HepG2 (cell line): Measurements from ENCODE around the gene DLG2. TPM values are rescaled to one million over a fixed set of nuclear protein-coding genes. Genes with fewer than 3 reads are reported as not detected.

Source experiments
- BORCS8-MEF2B ChIP-seq: sonication (generic); formaldehyde crosslinking; IDR thresholded peaks from 2 replicates; pipeline ENCODE4 v1.8.0; 2022; ENCODE audit warnings: mild to moderate bottlenecking, missing genetic modification reagents
- CBX2 ChIP-seq, 2 experiments: fragments of 200-600 bp in 1 of 2; sonication (generic); formaldehyde crosslinking in 1 of 2; IDR thresholded peaks; 2 replicates each; pipeline versions ENCODE4 v1.7.0 to v1.8.1; 2018 to 2022; ENCODE audit warnings: low read depth in 2 of 2, low read length in 1 of 2, mild to moderate bottlenecking in 1 of 2, missing genetic modification reagents in 1 of 2
- CBX5 ChIP-seq: sonication (generic); formaldehyde crosslinking; IDR thresholded peaks from 2 replicates; pipeline ENCODE4 v1.4.0; 2020; ENCODE audit warnings: missing genetic modification reagents, borderline replicate concordance
- KDM4B ChIP-seq: sonication (generic); formaldehyde crosslinking; IDR thresholded peaks from 2 replicates; pipeline ENCODE4 v1.4.0; 2020; ENCODE audit warnings: missing genetic modification reagents
- KLF9 ChIP-seq: IDR thresholded peaks from 2 replicates; pipeline ENCODE4 v1.6.1; 2016; ENCODE audit warnings: low read depth
- MAF1 ChIP-seq: sonication (generic); formaldehyde crosslinking; IDR thresholded peaks from 2 replicates; pipeline ENCODE4 v1.5.0; 2020; ENCODE audit warnings: missing genetic modification reagents, borderline replicate concordance
- MAFF ChIP-seq: IDR thresholded peaks from 2 replicates; pipeline ENCODE4 v1.6.1; 2011; ENCODE audit warnings: low read depth, low read length, improper control_type of control experiment
- RBFOX2 ChIP-seq: fragments of 200-400 bp; formaldehyde crosslinking; IDR thresholded peaks from 2 replicates; pipeline ENCODE4 v1.6.1; 2017; ENCODE audit warnings: low read depth, mild to moderate bottlenecking, low read length
- REL ChIP-seq: sonication (generic); formaldehyde crosslinking; conservative IDR thresholded peaks from 2 replicates; pipeline ENCODE4 v1.8.0; 2022; ENCODE audit warnings: mild to moderate bottlenecking, missing genetic modification reagents, moderate library complexity
- SIN3A ChIP-seq: IDR thresholded peaks from 2 replicates; pipeline ENCODE4 v1.6.1; 2011; ENCODE audit warnings: low read depth, mild to moderate bottlenecking, control low read depth, low read length, borderline replicate concordance
- SP140L ChIP-seq: sonication (generic); formaldehyde crosslinking; IDR thresholded peaks from 2 replicates; pipeline ENCODE4 v1.4.0; 2020; ENCODE audit warnings: missing genetic modification reagents, borderline replicate concordance
- SRSF1 ChIP-seq: fragments of 200-400 bp; formaldehyde crosslinking; optimal IDR thresholded peaks from 2 replicates; pipeline ENCODE3; 2017; ENCODE audit warnings: mild to moderate bottlenecking, low read depth, low read length, moderate library complexity
- TRAFD1 ChIP-seq: sonication (generic); formaldehyde crosslinking; IDR thresholded peaks from 2 replicates; pipeline ENCODE4 v1.5.1; 2020; ENCODE audit warnings: missing genetic modification reagents, mild to moderate bottlenecking, borderline replicate concordance
- U2AF1 ChIP-seq: fragments of 200-400 bp; formaldehyde crosslinking; optimal IDR thresholded peaks from 2 replicates; pipeline ENCODE3; 2017; ENCODE audit warnings: mild to moderate bottlenecking, low read depth, low read length
- ZBTB37 ChIP-seq: sonication (generic); formaldehyde crosslinking; IDR thresholded peaks from 2 replicates; pipeline ENCODE4 v1.4.0; 2020; ENCODE audit warnings: mild to moderate bottlenecking, missing genetic modification reagents
- ZNF547 ChIP-seq: sonication (generic); formaldehyde crosslinking; IDR thresholded peaks from 2 replicates; pipeline ENCODE4 v1.5.1; 2020; ENCODE audit warnings: mild to moderate bottlenecking, missing genetic modification reagents
- ZNF614 ChIP-seq: IDR thresholded peaks from 2 replicates; pipeline ENCODE4 v1.6.1; 2018; ENCODE audit warnings: missing biosample characterization, missing genetic modification reagents, inconsistent platforms, borderline replicate concordance
- ZNF724P ChIP-seq: sonication (generic); formaldehyde crosslinking; IDR thresholded peaks from 2 replicates; pipeline ENCODE4 v1.8.0; 2022; ENCODE audit warnings: missing genetic modification reagents, borderline replicate concordance
- ZNF761 ChIP-seq: sonication (generic); formaldehyde crosslinking; conservative IDR thresholded peaks from 2 replicates; pipeline ENCODE4 v1.4.0; 2020; ENCODE audit warnings: mild to moderate bottlenecking, missing genetic modification reagents
- ZSCAN31 ChIP-seq: sonication (generic); formaldehyde crosslinking; IDR thresholded peaks from 2 replicates; pipeline ENCODE4 v1.5.0; 2020; ENCODE audit warnings: low read depth, mild to moderate bottlenecking, missing genetic modification reagents
- polyA plus RNA-seq, 8 experiments: library from polyadenylated mRNA; depleted of rRNA in 3 of 8; stranded (reverse) in 7 of 8; unstranded in 1 of 8; fragments of >200 nt; fragmentation: Illumina TruSeq in 4 of 8; extraction: Trizol in 4 of 8; gene quantifications; 2 replicates each; pipeline versions ENCODE4 v1.2.1 to v1.2.3, GENCODE V29; 2011 to 2016; ENCODE audit warnings: low read depth in 4 of 8, missing spikeins in 1 of 8, mixed read lengths in 1 of 8; ENCODE audit not compliant: insufficient read depth in 1 of 8
- total RNA-seq, 5 experiments: library from RNA; depleted of rRNA; stranded (reverse); fragments of >200 nt; fragmentation: Illumina TruSeq; extraction: Trizol; gene quantifications; 2 replicates each; pipeline ENCODE4 v1.2.3, GENCODE V29; 2016; ENCODE audit warnings: low read depth in 1 of 5
- TF ChIP-seq, protein P1 (sequence below): sonication (generic); formaldehyde crosslinking; IDR thresholded peaks from 2 replicates; pipeline ENCODE4 v1.8.0; 2022; ENCODE audit warnings: mild to moderate bottlenecking, missing genetic modification reagents, borderline replicate concordance
- TF ChIP-seq, protein P2 (sequence below): sonication (generic); formaldehyde crosslinking; IDR thresholded peaks from 2 replicates; pipeline ENCODE4 v1.4.0; 2020; ENCODE audit warnings: mild to moderate bottlenecking, missing genetic modification reagents
- TF ChIP-seq, protein P3 (sequence below): sonication (generic); formaldehyde crosslinking; IDR thresholded peaks from 2 replicates; pipeline ENCODE4 v1.4.0; 2020; ENCODE audit warnings: missing genetic modification reagents
- TF ChIP-seq, protein P4 (sequence below): sonication (generic); formaldehyde crosslinking; IDR thresholded peaks from 2 replicates; pipeline ENCODE4 v1.5.0; 2020; ENCODE audit warnings: missing genetic modification reagents

The DLG2 gene
- total and polyA plus RNA-seq, 2 of the 13 experiments (the other 11 are each of a cell fraction or from before 2014, with no cell fraction given): 0.46 to 1.0 TPM

DNA sequence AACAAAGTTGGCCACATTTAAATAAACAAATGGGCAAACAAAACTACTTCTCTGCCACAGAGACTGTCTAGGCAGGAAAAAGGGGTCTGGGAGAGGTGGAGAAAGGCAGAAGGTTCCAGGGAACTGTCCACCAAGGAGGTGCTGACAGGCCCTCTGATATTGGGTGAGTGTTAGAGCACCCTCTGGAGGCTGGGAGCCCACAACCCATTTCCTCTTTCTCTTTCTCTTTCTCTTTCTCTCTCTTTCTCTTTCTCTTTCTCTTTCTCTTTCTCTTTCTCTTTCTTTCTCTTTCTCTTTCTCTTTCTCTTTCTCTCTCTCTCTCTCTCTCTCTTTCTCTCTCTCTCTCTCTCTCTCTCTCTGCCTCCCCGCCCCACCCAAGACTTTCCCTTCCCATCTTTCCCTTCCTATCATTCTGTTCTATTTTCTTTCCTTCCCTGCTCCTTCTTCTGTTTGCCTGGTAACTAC lies 912.8 kb downstream of the DLG2 start (continued):
- no peak for TF ChIP-seq MAFF
- no peak for TF ChIP-seq U2AF1
- TF ChIP-seq CBX2 (IDR thresholded peaks at IDR 0.05; ENCODE audit: low read depth, low read length): no peak
- no peak for TF ChIP-seq CBX2 (CRISPR knock-in tag; IDR thresholded peaks at IDR 0.05; ENCODE audit: low read depth)
- TF ChIP-seq, protein P1, sequence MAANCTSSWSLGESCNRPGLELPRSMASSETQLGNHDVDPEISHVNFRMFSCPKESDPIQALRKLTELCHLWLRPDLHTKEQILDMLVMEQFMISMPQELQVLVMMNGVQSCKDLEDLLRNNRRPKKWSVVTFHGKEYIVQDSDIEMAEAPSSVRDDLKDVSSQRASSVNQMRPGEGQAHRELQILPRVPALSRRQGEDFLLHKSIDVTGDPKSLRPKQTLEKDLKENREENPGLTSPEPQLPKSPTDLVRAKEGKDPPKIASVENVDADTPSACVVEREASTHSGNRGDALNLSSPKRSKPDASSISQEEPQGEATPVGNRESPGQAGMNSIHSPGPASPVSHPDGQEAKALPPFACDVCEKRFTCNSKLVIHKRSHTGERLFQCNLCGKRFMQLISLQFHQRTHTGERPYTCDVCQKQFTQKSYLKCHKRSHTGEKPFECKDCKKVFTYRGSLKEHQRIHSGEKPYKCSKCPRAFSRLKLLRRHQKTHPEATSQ (CRISPR knock-in tag): no peak
- TF ChIP-seq SRSF1: no peak
- TF ChIP-seq ZNF761 (CRISPR knock-in tag): no peak
- TF ChIP-seq ZNF614 (CRISPR knock-in tag): no peak
- TF ChIP-seq SIN3A: no peak
- TF ChIP-seq MAF1 (CRISPR knock-in tag): no peak
- no peak for TF ChIP-seq KDM4B (CRISPR knock-in tag)
- no peak for TF ChIP-seq CBX5
- TF ChIP-seq KLF9: peak; percentile 57; the same call in 1 of the 2 replicates
- no peak for TF ChIP-seq ZSCAN31 (CRISPR knock-in tag)
- TF ChIP-seq, protein P2, sequence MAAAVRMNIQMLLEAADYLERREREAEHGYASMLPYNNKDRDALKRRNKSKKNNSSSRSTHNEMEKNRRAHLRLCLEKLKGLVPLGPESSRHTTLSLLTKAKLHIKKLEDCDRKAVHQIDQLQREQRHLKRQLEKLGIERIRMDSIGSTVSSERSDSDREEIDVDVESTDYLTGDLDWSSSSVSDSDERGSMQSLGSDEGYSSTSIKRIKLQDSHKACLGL (CRISPR knock-in tag): no peak
- no peak for TF ChIP-seq ZNF547 (CRISPR knock-in tag)
- peak; percentile 72; the same call in 1 of the 2 replicates for TF ChIP-seq SP140L
- no peak for TF ChIP-seq ZBTB37 (CRISPR knock-in tag)
- TF ChIP-seq BORCS8-MEF2B (CRISPR knock-in tag): no peak
- TF ChIP-seq, protein P3, sequence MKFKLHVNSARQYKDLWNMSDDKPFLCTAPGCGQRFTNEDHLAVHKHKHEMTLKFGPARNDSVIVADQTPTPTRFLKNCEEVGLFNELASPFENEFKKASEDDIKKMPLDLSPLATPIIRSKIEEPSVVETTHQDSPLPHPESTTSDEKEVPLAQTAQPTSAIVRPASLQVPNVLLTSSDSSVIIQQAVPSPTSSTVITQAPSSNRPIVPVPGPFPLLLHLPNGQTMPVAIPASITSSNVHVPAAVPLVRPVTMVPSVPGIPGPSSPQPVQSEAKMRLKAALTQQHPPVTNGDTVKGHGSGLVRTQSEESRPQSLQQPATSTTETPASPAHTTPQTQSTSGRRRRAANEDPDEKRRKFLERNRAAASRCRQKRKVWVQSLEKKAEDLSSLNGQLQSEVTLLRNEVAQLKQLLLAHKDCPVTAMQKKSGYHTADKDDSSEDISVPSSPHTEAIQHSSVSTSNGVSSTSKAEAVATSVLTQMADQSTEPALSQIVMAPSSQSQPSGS: 0 out of 2 replicates have a peak, but pooled peaks have one; percentile 38
- TF ChIP-seq, protein P4, sequence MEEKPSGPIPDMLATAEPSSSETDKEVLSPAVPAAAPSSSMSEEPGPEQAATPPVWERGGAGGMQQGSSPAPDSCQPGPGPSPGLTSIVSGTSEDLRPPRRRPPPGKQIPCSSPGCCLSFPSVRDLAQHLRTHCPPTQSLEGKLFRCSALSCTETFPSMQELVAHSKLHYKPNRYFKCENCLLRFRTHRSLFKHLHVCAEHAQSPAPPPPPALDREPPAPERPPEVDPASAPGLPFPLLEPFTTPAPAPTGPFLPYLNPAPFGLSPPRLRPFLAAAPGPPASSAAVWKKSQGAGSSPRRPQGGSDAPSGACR (CRISPR knock-in tag): no peak
- TF ChIP-seq ZNF724P (CRISPR knock-in tag): no peak
- TF ChIP-seq REL (CRISPR knock-in tag): no peak
- TF ChIP-seq TRAFD1 (CRISPR knock-in tag): no peak
- TF ChIP-seq RBFOX2: no peak
